BLaER1 (cell line): Measurements from ENCODE around the gene TLX2.
A peak's percentile ranks its signal among the peaks of the same experiment; 100 is the strongest.
"Not testable (repeated sequence)": the region's sequence is repeated elsewhere in the genome, so short reads cannot be mapped to it uniquely, and the experiment has no call there.

Source experiments
- H3K27ac ChIP-seq: shearing (Covaris generic); formaldehyde crosslinking; 2 replicates; pipeline ENCODE4 v1.8.1; 2022
- H3K27me3 ChIP-seq: shearing (Covaris generic); formaldehyde crosslinking; 2 replicates; pipeline ENCODE4 v1.8.1; 2022
- H3K36me3 ChIP-seq: shearing (Covaris generic); formaldehyde crosslinking; 2 replicates; pipeline ENCODE4 v1.8.1; 2022
- H3K4me1 ChIP-seq: shearing (Covaris generic); formaldehyde crosslinking; 2 replicates; pipeline ENCODE4 v1.8.1; 2022
- H3K4me2 ChIP-seq: shearing (Covaris generic); formaldehyde crosslinking; 2 replicates; pipeline ENCODE4 v1.8.1; 2022
- H3K4me3 ChIP-seq: shearing (Covaris generic); formaldehyde crosslinking; 2 replicates; pipeline ENCODE4 v1.8.1; 2022
- H3K9ac ChIP-seq: shearing (Covaris generic); formaldehyde crosslinking; 2 replicates; pipeline ENCODE4 v1.8.1; 2022
- H3K9me3 ChIP-seq: shearing (Covaris generic); formaldehyde crosslinking; 2 replicates; pipeline ENCODE4 v1.8.1; 2022
- H4K20me1 ChIP-seq: shearing (Covaris generic); formaldehyde crosslinking; 2 replicates; pipeline ENCODE4 v1.8.1; 2022
- Cebpa-rat ChIP-seq: shearing (Covaris generic); IDR thresholded peaks from 2 replicates; pipeline ENCODE4 v1.8.1; 2022

TLX2 gene

GRCh38 chr2:74514368-74515270 is at the start of gene TLX2:
TSS of gene TLX2 (plus strand) at chr2:74514450. CDS start at chr2:74514807, 357 bp downstream.
- H3K9ac ChIP-seq, result no peak within 1 kb of the TSS
- H3K9me3 ChIP-seq, result peaks cover 27% of the 10 kb centered on the region; the same call in 1 of the 2 replicates
- no peak within 1 kb of the TSS for H3K27ac ChIP-seq
- H3K4me2 ChIP-seq, result peak within 1 kb of the TSS; percentile 47
- peaks cover 100% of the 10 kb centered on the region for H3K27me3 ChIP-seq
- peaks cover 16% of the 10 kb centered on the region for H3K4me1 ChIP-seq
- H4K20me1 ChIP-seq, result peaks cover 39% of the 10 kb centered on the region
- H3K36me3 ChIP-seq, result no peaks in the 10 kb centered on the region
- no peak for TF ChIP-seq Cebpa-rat
- H3K4me3 ChIP-seq, result peak within 1 kb of the TSS; percentile 41; the same call in 1 of the 2 replicates

DNA sequence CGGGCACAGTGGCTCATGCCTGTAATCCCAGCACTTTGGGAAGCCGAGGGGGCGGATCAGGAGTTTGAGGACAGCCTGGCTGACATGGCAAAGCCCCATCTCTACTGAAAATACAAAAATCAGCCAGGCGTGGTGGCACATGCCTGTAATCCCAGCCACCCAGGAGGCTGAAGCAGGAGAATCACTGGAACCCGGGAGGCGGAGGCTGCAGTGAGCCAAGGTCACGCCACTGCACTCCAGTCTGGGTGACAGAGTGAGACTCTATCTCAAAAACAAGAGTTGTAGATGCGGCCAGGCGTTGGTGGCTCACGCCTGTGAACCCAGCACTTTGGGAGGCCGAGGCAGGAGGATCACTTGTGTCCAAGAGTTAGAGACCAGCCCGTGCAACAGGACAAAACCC is 43.5 kb upstream of the TLX2 start:
- not testable (repeated sequence) for H3K4me3 ChIP-seq, H3K27me3 ChIP-seq, H3K9me3 ChIP-seq, H3K9ac ChIP-seq, H3K27ac ChIP-seq, H4K20me1 ChIP-seq
- peaks cover 29% of the 10 kb centered on the region for H3K36me3 ChIP-seq
- H3K4me2 ChIP-seq, result peak overlapping the region; percentile 92
- peaks cover 32% of the 10 kb centered on the region for H3K4me1 ChIP-seq

DNA sequence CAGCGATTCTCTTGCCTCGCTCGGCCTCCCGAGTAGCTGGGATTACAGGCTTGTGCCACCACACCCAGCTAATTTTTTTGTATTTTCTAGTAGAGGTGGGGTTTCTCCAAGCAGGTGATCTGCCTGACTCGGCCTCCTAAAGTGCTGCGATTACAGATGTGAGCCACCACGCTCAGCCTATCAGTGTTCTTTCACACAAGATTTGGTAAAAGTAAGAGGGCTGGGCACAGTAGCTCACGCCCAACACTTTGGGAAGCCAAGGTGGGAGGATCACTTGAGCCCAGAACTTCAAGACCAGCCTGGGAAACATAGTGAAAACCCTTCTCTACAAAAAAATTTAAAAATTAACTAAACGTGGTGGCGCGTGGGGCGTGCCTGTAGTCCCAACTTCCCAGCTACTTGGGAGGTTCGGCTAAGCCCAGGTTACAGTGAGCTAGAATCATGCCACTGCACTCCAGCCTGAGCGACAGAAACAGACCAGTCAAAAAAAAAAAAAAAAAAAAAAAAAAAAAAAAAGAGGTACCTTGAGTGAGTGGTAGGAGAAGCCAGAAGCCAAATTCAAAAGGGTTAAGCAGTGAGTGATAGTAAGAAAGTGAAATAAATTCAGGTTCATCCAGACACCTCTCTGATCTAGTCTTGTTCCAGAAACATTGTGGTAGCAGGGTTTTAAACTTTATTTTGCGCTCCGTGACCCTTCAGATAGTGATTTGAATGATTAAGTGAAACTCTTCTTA is 42.8 kb upstream of the TLX2 start:
- H3K27ac ChIP-seq, result peak overlapping the region; percentile 83
- H3K4me2 ChIP-seq, result peak overlapping the region; percentile 92

DNA sequence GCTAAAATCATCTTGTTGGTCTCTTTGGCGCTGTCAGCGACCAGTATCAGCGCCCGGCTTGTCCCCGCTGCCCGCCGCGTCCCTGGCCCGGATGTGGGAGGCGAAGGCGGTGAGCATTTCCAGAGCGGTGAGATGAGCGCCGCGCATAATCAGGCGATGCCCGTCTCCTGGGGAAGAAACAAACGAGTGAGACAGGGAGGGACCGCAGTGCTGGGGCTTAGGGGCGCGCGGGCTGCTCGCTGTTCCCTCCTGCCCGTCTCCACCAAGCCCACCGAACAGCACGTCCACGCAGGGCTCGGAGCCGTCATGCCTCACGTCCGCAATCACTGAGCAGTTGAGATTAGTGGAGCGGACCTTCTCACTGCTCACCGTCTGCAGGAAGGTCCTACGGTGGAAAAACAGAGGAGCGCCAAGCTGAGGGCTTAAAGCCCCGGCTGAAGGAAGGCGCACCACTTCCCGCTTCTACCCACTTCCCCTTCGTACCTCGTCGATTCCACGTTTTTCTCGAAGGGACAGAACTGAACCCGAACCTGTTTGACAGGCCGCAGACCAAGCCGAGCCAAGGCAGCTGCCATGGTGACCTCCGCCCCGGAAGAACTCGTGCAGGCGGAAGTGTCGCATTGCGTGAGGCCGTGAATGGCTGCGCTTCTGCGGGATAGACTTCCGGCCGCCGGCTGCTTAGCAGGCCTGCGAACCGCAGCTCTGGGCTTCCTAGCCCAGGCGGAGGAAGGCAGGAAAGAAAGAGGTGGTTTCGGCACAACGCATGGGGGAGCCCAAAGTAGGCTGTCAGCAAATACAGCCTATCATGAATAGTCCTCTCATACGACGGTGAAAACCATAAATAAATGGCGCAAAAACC is 41.9 kb upstream of the TLX2 start, which contains the start of gene MRPL53:
TSS of gene MRPL53 (minus strand) at position 595 of the 859 bp plus-strand sequence. CDS start at position 575, 20 bp downstream.
- Histone ChIP-seq H3K36me3 (peaks cover 45% of the 10 kb centered on the region), H4K20me1 (no peaks in the 10 kb centered on the region), H3K4me3 (peak within 1 kb of the TSS; percentile 77), H3K9me3 (no peaks in the 10 kb centered on the region), H3K4me2 (peak within 1 kb of the TSS; percentile 92), H3K27ac (peak within 1 kb of the TSS; percentile 83), H3K4me1 (peaks cover 28% of the 10 kb centered on the region), H3K9ac (peak within 1 kb of the TSS; percentile 84), H3K27me3 (no peaks in the 10 kb centered on the region)
- no peak for TF ChIP-seq Cebpa-rat

More for the DNA sequence above, 42.8 kb upstream of the TLX2 start:
- TF ChIP-seq Cebpa-rat, result no peak
- peaks cover 36% of the 10 kb centered on the region for H3K36me3 ChIP-seq
- H3K9me3 ChIP-seq, result no peaks in the 10 kb centered on the region
- H4K20me1 ChIP-seq, result no peaks in the 10 kb centered on the region
- H3K27me3 ChIP-seq, result no peaks in the 10 kb centered on the region
- peaks cover 28% of the 10 kb centered on the region for H3K4me1 ChIP-seq
- peak overlapping the region; percentile 84 for H3K9ac ChIP-seq
- H3K4me3 ChIP-seq, result peak overlapping the region; percentile 77

GRCh38 chr2:74472945-74473258 is 41.3 kb upstream of the TLX2 start:
- peak overlapping the region; percentile 84; the same call in 1 of the 2 replicates for H3K9ac ChIP-seq
- H3K9me3 ChIP-seq, result no peaks in the 10 kb centered on the region
- H3K4me2 ChIP-seq, result peak overlapping the region; percentile 92
- no peaks in the 10 kb centered on the region for H4K20me1 ChIP-seq
- TF ChIP-seq Cebpa-rat, result no peak
- peak overlapping the region; percentile 83 for H3K27ac ChIP-seq
- peaks cover 28% of the 10 kb centered on the region for H3K4me1 ChIP-seq
- peaks cover 49% of the 10 kb centered on the region for H3K36me3 ChIP-seq
- no peaks in the 10 kb centered on the region for H3K27me3 ChIP-seq
- peak overlapping the region; percentile 77 for H3K4me3 ChIP-seq

DNA sequence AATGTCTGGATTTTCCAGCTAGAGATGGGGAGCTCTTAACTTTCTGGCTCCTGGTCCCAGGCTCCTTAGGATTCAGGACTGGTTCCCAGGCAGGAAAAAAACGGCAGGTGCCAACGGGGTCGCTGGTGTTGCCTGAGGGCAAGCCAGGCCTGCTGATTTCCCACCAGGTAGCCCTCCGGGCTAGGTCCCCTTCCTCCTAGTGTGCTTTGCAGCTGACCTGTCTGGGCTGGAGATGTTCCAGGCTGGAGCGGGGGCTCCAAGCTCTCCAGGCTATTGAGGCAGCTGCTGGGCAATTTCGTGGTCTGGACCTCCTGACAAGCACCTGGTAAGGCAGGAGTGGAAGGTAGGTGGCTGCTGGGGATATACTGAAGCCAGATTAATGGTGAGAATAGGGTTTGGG is 39.8 kb upstream of the TLX2 start:
- peaks cover 58% of the 10 kb centered on the region for H3K36me3 ChIP-seq
- no peak overlapping the region for H3K4me2 ChIP-seq
- no peaks in the 10 kb centered on the region for H3K9me3 ChIP-seq
- H3K9ac ChIP-seq, result no peak overlapping the region
- no peak overlapping the region for H3K27ac ChIP-seq
- no peaks in the 10 kb centered on the region for H3K27me3 ChIP-seq
- no peaks in the 10 kb centered on the region for H4K20me1 ChIP-seq
- H3K4me1 ChIP-seq, result peaks cover 28% of the 10 kb centered on the region
- no peak overlapping the region for H3K4me3 ChIP-seq
- TF ChIP-seq Cebpa-rat, result no peak

DNA sequence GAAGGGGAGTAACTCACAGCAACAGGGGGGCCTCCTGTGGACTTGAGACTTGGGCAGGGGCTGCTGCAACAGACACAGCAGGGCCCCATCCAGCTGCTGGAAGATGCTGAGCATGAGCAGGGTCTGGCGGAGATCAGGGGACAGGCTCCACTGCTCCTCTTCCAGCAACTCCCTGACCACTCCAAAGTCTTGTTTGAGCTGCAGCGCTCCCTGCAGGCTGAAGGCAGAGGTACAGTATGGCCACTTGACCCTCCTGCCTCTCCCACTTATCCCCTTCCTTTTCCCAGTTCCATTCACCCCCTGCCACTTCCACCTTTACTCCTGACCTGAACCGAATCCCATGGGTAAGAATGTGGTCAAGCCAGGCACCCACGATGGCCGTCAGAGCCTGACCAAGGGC is 39.4 kb upstream of the TLX2 start:
- H3K9me3 ChIP-seq, result no peaks in the 10 kb centered on the region
- H3K4me2 ChIP-seq, result no peak overlapping the region
- H3K27ac ChIP-seq, result no peak overlapping the region
- no peak for TF ChIP-seq Cebpa-rat
- no peak overlapping the region for H3K9ac ChIP-seq
- peaks cover 62% of the 10 kb centered on the region for H3K36me3 ChIP-seq
- H3K27me3 ChIP-seq, result no peaks in the 10 kb centered on the region
- H4K20me1 ChIP-seq, result no peaks in the 10 kb centered on the region
- H3K4me1 ChIP-seq, result peaks cover 32% of the 10 kb centered on the region
- H3K4me3 ChIP-seq, result no peak overlapping the region

GRCh38 chr2:74481431-74481830 is 32.8 kb upstream of the TLX2 start:
- peak overlapping the region; percentile 83 for H3K9ac ChIP-seq
- peaks cover 53% of the 10 kb centered on the region for H3K36me3 ChIP-seq
- H3K27me3 ChIP-seq, result no peaks in the 10 kb centered on the region
- H3K9me3 ChIP-seq, result no peaks in the 10 kb centered on the region
- peaks cover 40% of the 10 kb centered on the region for H3K4me1 ChIP-seq
- H4K20me1 ChIP-seq, result peaks cover 18% of the 10 kb centered on the region
- H3K4me3 ChIP-seq, result peak overlapping the region; percentile 85
- TF ChIP-seq Cebpa-rat, result no peak
- peak overlapping the region; percentile 100 for H3K4me2 ChIP-seq
- H3K27ac ChIP-seq, result peak overlapping the region; percentile 86
